ENCODE data around the gene KCNH3.

KCNH3 gene

DNA sequence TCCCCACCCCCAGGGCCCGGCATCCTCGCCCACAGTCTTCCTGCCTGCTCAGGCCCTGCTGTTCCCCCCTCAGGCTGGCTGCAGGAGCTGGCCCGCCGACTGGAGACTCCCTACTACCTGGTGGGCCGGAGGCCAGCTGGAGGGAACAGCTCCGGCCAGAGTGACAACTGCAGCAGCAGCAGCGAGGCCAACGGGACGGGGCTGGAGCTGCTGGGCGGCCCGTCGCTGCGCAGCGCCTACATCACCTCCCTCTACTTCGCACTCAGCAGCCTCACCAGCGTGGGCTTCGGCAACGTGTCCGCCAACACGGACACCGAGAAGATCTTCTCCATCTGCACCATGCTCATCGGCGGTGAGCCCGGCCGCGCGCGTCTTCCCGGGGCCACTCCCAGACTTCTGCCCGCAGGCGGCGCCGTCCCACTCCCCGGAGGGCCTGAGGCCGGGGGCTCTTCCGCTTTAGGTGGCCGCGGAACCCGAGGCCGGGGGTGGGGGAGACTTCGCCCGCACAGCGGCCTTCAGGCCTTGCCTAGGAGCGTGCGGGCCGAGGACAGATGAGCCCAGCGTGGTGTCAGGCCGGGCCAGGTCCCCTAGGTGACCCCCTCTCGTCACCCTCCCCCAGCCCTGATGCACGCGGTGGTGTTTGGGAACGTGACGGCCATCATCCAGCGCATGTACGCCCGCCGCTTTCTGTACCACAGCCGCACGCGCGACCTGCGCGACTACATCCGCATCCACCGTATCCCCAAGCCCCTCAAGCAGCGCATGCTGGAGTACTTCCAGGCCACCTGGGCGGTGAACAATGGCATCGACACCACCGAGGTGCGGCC is 10.2 kb downstream of the KCNH3 start:
- peak; percentile 53 for DNase-seq

DNA sequence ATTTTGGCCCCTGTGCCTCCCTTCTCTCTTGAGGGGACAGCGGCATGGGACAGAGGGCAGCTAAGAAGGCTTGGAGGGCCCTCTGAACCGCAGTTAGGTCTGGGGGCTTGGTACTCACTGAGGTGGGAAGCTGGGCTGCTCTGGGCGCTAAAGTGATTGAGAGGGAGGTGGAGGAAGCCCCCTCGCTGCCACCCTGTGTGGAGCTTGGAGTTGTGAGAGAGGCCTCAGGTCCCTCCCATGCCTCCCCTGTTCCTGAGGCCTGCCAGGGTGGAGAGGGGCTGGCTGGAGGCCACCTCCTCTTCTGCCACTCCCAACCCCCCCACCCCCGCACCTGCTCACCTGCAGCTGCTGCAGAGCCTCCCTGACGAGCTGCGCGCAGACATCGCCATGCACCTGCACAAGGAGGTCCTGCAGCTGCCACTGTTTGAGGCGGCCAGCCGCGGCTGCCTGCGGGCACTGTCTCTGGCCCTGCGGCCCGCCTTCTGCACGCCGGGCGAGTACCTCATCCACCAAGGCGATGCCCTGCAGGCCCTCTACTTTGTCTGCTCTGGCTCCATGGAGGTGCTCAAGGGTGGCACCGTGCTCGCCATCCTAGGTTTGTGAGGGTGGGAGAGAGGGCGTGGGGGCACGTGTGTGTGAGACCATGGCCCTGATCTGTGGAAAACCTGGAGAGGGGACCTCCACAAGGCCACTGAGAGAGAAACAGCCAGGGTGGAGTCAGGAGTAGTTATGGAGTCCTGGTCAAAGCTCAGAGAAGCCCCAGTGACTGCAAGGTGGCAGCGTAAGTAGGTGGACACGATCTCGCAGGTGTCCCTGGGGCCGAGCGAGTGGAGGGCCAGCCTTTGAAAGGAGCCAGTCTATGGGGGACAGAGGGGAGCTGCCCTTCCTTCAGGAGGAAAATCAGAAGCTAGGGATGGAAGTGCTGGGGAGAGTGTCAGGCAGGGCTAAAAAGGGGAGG is 11.2 kb downstream of the KCNH3 start:
- no peak for DNase-seq

DNA sequence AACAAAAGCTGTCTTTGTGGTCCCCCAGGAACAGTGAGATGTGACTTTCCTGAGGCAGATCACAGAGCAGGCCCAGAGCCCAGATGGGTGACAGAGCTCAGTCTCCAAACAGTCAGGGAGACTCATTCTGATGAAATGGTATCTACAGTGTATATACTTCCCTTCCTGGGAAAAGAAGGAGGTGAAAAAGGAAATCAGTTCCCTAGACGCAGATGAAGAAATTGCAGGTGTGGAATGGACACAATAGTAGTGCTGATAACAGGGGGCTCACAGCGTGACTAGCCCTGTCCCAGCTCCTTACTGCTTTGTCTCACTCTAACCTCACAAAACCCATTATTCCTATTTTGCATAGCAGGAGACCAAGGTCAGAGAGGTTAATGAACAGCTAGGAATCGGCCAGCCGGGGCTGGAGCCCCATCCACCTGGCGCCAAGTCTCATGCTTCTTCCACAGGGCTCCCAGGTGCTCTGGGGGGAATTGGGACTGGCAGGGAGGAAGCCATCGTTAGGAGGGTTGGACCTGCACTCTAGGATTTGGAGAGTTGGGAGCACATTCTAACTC is 11.9 kb downstream of the KCNH3 start:
- no peak for DNase-seq

DNA sequence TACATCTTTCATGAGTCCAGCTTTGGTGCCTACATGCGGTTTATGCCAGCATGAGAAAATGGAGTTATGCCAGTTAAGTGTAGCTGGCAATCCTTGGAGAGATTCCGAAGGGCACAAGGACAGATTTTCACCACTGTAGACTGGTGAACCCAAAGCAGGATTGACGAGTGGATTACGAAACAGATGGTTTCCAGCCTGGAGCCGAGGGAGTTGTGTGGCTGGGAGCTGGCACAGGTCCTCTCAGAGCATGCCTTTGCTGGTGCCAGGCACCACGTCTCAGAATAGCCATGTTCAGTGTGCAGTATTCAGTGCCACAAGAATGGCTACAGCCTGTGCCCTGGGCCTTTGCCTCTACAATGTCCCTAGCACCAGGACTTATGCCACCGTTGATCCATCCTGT is 13.2 kb downstream of the KCNH3 start:
- no peak for DNase-seq

DNA sequence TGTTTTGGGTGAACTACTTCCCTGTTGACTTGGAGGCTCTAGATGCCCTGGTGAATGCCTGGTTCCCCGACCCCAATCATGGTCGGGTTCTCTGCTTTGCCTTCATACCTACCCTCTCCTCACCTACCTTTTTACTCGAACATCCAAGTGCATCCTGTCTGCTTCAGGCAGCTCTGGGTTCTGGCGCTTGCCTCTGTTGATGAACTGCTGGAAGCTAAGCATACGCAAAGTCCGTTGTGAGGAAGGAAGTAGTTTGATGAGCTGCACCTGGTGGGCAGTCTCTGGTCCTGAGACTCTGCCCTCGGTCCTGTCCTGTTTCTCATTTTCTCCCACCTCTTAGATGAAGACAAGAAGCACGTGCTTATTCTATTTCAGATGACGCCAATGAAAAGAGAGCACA is 13.6 kb downstream of the KCNH3 start:
- DNase-seq = no peak

DNA sequence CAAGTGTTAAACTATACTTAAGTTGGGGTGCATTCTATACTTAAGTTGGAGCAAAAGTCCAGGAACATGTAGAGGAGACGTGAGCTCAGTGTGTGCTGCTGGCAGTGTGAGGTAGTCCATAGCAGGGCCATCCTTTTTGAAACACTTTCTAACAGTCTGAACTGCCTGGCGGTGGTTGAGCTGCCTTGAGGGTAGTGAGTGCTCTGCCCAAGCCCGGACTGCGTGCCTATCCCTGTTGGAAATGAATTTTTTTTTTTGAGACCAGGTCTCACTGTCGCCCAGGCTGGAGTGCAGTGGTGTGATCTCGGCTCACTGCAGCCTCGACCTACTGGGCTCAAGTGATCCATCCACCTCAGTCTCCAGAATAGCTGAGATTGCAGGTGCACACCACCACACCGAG is 14.1 kb downstream of the KCNH3 start:
- DNase-seq = no peak

DNA sequence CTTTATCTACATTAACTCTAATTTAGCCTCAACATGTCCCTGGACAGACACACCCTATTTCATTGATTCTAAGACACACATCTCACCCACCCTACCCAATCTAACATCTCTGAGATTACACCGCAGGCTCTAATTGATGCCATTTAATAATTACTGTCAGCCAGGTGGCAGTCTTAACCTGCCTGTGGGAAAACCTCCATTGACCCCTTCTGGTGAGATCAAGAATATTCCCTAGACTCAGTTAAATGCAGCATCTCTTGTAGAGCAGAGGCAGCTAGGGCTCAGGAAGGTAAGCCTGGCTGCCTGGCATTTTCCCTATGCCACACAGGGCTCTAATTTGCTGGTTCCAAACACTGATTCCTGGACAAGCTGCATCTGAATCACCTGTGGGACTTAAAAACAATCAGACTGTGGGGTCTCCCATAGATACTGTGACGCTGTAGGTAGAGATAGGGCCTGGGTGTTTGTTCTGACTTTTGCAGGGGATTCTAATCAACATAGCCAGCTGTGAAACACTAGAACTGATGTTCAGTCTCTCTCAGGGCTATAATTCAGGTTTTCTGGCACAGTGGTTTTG is 14.8 kb downstream of the KCNH3 start:
- peak; percentile 39 for DNase-seq

DNA sequence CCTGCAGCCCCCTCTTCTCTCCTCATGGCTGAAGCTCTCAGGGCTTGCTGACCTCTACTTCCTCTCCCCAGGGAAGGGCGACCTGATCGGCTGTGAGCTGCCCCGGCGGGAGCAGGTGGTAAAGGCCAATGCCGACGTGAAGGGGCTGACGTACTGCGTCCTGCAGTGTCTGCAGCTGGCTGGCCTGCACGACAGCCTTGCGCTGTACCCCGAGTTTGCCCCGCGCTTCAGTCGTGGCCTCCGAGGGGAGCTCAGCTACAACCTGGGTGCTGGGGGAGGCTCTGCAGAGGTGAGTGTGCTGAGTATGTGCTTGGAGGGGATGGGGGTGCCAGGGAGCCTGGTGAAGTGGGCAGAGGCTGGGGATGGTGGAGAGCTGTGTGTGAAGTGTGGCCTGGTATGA is 15.4 kb downstream of the KCNH3 start:
- DNase-seq = no peak

DNA sequence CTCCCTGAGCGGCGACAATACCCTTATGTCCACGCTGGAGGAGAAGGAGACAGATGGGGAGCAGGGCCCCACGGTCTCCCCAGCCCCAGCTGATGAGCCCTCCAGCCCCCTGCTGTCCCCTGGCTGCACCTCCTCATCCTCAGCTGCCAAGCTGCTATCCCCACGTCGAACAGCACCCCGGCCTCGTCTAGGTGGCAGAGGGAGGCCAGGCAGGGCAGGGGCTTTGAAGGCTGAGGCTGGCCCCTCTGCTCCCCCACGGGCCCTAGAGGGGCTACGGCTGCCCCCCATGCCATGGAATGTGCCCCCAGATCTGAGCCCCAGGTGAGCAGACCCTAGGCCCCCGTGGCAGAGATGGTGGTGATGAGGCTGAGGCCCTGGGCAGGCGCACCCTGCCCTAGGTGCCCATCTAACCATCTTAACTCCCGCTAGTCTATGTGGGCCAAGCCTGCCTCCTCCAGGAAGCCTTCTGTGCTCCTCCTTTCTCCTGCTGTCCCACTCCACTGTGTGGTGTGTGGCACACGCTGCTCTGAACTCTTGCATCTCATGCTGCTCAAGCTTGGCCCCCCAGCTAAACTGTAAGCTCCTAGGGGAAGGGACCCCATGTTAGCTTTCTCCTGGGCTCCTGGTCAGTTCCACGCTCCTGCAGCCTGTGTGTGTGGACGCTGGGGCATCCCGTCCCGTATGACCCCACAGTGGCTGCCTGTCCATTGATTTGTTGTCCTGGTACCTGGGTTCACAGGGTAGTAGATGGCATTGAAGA is 17.0 kb downstream of the KCNH3 start:
- DNase-seq = no peak

DNA sequence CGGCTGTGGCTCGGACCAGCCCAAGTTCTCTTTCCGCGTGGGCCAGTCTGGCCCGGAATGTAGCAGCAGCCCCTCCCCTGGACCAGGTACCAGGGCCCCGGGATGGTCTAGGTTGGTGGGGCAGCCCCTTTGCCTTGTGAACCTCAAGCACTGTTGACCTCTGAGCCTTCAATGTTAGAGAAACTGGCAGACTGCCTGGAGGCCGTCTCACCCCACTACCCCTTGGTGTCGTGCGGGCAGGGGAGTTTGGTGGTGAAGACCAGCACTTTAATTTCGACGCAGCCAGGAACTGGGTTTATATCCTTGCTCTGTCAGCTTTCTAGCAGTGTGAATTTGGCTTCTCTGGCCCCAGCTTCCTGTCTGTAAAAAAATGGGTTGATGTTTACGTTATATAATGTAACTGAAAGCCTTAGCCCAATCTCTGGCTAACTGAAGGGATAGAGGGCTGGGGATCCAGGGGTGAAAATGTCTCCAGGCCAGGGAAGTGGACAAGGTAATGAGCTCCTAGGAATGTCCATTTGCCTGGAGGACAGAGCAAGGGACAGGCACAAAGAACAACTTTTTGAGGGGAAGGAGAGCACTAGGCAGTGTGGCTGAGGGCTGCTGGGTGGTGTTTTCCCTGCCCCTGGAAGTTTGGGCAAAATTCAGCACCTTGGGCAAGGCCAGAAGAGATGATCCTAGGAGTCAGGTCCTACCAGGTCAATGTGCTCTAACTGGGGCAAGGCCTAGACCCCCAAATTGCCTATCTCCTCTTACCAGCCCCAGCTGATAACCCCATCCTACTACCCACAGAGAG is 17.8 kb downstream of the KCNH3 start:
- DNase-seq = no peak

DNA sequence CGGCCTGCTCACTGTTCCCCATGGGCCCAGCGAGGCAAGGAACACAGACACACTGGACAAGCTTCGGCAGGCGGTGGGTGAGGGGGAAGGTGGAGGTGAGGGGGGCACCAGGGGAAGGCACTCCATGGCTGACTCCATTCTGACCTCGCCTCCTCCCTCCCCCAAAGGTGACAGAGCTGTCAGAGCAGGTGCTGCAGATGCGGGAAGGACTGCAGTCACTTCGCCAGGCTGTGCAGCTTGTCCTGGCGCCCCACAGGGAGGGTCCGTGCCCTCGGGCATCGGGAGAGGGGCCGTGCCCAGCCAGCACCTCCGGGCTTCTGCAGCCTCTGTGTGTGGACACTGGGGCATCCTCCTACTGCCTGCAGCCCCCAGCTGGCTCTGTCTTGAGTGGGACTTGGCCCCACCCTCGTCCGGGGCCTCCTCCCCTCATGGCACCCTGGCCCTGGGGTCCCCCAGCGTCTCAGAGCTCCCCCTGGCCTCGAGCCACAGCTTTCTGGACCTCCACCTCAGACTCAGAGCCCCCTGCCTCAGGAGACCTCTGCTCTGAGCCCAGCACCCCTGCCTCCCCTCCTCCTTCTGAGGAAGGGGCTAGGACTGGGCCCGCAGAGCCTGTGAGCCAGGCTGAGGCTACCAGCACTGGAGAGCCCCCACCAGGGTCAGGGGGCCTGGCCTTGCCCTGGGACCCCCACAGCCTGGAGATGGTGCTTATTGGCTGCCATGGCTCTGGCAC is 18.5 kb downstream of the KCNH3 start:
- no peak for DNase-seq

DNA sequence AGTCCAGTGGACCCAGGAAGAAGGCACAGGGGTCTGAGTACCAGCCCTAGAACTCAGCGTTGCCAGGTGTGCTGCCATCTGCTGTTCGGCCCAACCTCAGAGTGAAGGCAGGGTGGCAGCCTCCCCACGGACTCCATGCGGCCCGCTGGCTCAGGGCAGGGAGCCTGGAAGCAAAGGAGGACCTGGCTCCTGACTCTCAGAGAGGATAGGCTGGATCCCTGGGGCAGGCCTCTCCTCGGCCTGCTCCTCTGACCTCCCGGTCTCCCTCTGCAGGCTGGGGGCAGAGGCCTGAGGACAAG is 19.0 kb downstream of the KCNH3 start:
- no peak for DNase-seq

DNA sequence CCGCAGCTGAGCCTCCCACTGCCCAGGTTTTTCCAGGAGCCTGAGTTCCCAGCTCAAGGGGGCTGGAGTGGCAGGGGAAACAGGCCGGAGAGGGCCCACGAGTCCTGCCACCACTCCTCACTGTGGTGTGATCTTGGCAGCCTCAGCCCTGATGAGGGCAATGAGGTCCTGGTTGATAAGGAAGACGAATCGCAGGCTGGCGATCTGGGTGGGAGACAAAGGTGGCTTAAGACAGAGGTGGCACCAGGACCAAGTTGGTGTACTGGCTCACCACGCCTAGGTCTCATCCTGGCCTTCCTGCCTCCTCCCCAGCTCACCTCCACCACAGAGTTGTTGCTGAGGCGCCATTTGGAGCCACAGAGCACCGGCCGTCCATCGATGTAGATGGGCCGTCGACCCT is 19.7 kb downstream of the KCNH3 start:
- no peak for DNase-seq

DNA sequence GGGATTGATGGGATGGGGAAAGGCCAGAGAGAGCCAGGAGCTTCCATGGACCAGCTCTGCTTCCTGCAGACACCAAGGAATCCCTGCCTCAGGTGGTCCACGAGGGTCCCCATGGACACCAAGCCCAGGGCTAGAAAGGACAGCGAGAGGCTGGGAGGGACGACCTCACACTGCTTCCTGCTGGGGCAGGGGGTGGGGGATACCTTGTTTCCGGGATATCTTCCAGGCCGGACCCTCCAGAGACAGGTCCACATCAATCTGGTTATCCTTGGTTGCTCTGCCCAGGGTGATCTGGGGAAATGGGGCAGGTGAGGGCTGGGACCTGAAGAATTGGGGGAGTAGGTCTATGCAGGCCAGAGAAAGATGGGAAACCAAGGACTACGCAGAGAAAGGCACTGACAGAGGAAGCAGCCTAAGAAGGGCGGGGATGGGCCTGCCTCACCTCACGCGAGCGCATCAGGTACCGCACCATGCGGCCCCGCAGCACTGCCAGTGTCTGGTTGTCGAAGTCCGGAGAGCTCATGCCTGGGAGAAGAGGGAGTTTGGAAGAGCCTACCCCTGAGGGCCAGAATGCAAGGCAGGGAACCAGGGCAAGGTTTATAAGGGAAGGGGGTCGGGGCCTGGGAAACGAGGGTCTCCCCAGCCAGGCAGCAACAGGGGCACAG is 20.3 kb downstream of the KCNH3 start:
- no peak for DNase-seq

DNA sequence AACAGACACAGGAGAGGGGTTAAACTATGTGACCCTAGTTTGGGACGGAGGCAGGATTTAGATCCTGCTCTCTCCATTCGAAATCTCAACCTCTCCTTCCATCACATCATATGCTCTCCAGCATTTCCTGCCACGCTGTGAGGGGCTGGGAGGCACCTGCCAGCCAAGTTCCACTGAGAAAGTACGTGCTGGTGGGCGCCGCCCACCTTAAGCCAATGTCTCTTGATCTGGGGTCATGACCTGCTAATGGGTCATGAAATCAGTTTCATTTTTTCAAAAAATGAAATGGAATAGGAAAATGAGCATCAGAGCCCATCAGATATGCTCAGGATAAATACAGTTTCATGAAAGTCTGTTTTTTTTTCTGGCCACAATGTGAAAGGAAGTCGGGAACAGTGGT is 21.9 kb downstream of the KCNH3 start:
- DNase-seq = no peak

DNA sequence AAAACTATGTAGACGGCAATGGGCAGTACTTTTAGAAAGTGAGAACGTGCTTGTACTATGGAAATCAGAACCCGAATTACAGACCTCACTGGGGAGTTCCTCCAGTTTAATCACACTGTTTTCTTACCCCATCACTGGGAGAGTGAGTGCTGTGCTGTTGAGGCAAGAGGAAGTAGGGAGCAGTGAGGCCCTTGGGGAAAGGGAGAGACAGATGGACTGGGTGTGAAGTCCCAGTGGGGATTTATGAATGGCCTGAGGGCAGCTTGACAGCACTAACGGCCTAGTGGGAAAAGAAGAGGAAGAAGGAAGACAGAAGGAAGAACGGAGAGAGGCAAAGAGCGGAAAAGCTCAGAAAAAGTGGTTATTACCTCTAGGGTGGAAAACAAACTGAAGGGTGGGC is 23.4 kb downstream of the KCNH3 start:
- DNase-seq = no peak

DNA sequence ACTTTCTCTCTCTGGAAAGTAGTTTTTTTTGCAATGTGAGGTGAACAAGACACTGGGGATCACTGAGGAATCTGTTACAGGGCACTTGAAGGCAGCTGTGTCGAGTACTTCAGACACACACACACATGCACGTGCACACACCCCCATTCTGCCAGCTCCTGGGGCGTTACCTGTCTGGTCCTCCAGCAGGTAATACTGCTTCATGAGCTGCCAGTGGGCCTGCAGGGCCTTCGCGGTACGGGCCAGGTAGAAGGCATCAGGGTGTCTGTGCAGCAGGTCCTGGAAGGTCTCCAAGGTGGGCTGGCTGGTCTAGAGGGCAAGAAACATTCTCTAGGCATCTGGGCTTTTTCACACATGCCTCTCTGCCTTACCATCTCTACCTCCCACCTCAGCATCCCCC is 24.0 kb downstream of the KCNH3 start:
- DNase-seq = no peak

DNA sequence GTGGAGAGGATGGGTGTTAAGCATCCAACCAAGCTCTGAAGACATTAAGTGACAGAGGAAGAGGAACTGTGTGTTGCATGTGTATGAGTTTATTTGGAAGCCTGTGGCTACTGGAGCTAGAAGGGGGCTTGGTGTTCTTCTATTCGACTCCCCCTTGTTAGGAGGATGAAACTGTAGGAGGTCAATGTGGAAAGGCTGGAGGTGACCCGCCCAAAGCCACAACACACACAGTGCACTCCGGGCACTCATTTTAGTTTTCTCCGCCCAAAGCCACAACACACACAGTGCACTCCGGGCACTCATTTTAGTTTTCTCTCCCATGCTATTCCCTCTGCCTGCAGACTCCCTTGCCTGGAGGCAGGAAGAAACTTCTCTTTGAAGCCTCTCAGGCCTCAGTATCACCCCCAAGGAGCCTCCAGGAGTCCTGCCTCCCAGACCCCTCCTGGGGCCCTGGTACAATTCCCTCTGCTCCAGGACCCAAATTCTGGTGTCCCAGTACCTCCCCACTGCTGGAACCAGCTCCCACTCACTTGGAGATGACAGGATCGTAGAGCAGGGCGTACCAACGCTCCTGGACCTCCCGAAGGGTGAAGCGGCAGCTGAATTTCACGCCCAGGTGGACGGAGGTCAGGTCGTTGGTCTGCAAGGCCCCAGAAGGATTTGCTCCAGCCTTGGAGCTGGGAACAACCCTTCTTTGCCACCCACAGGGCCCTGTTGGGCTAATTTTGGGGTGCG is 25.3 kb downstream of the KCNH3 start:
- DNase-seq = no peak

DNA sequence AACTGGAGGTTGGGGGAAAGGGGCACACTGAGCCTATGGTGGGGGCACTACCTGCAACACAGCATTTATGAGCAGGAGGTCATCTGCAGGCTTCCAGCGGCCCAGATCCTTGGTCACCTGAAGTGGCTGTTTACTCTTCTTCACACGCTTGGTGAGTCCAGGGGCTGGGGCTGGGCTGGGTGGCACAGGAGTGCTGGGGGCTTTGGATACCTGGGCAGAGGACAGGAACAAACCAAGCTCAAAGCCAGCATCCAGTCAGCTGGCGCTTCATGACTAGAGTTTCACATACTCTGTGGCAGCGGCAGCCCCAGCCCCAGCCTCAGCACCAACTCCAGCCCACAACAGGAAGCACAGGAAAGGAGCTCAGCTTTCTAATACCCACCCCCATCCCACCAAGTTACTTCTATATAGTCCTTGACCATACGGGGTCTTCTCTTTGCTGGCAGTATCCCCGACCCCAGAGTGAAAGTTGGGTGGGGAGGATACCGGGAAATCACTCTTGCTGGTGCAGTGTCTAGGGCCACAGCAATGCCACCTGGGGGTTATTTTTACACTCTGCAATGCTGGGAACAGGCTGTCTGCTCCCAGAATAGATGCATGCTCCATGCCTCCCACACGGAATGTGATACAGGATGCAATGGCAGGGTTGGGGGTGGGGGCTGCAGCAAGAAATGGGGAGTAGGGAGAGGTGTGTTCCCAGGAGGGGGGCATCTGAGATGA is 26.0 kb downstream of the KCNH3 start:
- DNase-seq = peak; percentile 8
